Keratinocyte (primary cell): Measurements from ENCODE around the gene GRK6. TPM values are rescaled to one million over a fixed set of nuclear protein-coding genes. Genes with fewer than 3 reads are reported as not detected.

Source experiments
- DNase-seq: peaks from one replicate; pipeline ENCODE4 v3.0.0-alpha.2; 2011; ENCODE audit warnings: low read depth, missing footprints, low spot score
- FAIRE-seq: peaks from 2 replicates; lab custom pipeline; 2011; peaks lifted over from hg19 to GRCh38; lab: Jason Lieb, UNC
- H2AFZ ChIP-seq: 2 replicates; pipeline ENCODE4 v1.6.0; 2012; ENCODE audit warnings: low read length, control low read depth, inconsistent platforms; ENCODE audit not compliant: control insufficient read depth
- H3K27ac ChIP-seq: 2 replicates; pipeline ENCODE4 v1.5.1; 2011; ENCODE audit warnings: low read length; ENCODE audit not compliant: control insufficient read depth, insufficient read depth
- H3K27me3 ChIP-seq: 3 replicates; pipeline ENCODE4 v1.6.0; 2011; ENCODE audit warnings: low read length; ENCODE audit not compliant: control insufficient read depth, insufficient read depth; ENCODE audit errors: extremely low read depth
- H3K36me3 ChIP-seq, 2 experiments: 2 replicates in 1 of 2; 3 replicates in 1 of 2; pipeline ENCODE4 v1.5.1; 2011; ENCODE audit warnings: low read length in 2 of 2, mild to moderate bottlenecking in 1 of 2; ENCODE audit not compliant: control insufficient read depth in 2 of 2, insufficient read depth in 2 of 2; ENCODE audit errors: extremely low read depth in 1 of 2
- H3K4me1 ChIP-seq: 3 replicates; pipeline ENCODE4 v1.5.1; 2011; ENCODE audit warnings: low read length; ENCODE audit not compliant: control insufficient read depth, insufficient read depth; ENCODE audit errors: extremely low read depth
- H3K4me2 ChIP-seq: 3 replicates; pipeline ENCODE4 v1.6.0; 2011; ENCODE audit warnings: low read depth, low read length; ENCODE audit not compliant: control insufficient read depth, insufficient read depth; ENCODE audit errors: extremely low read depth
- H3K4me3 ChIP-seq, 3 experiments: fragments of 200-600 bp in 1 of 3; sonication (generic) in 1 of 3; 2 replicates in 2 of 3; 3 replicates in 1 of 3; pipeline ENCODE4 v1.5.1; 2011 to 2016; ENCODE audit warnings: low read length in 3 of 3, mild to moderate bottlenecking in 3 of 3, control low read depth in 2 of 3, inconsistent platforms in 1 of 3, low read depth in 1 of 3, mixed read lengths in 1 of 3, mixed run types in 1 of 3, moderate library complexity in 1 of 3; ENCODE audit not compliant: control insufficient read depth in 2 of 3, insufficient read depth in 2 of 3; ENCODE audit errors: extremely low read depth in 1 of 3
- H3K79me2 ChIP-seq: 2 replicates; pipeline ENCODE4 v1.6.0; 2012; ENCODE audit warnings: low read length; ENCODE audit not compliant: control insufficient read depth, insufficient read depth
- H3K9ac ChIP-seq: 3 replicates; pipeline ENCODE4 v1.6.0; 2011; ENCODE audit warnings: low read length; ENCODE audit not compliant: control insufficient read depth, insufficient read depth; ENCODE audit errors: extremely low read depth
- H3K9me1 ChIP-seq: 3 replicates; pipeline ENCODE4 v1.6.0; 2011; ENCODE audit warnings: low read length; ENCODE audit not compliant: control insufficient read depth, insufficient read depth; ENCODE audit errors: extremely low read depth
- H3K9me3 ChIP-seq: 2 replicates; pipeline ENCODE4 v1.5.1; 2012; ENCODE audit warnings: low read depth, low read length; ENCODE audit not compliant: control insufficient read depth
- H4K20me1 ChIP-seq: 3 replicates; pipeline ENCODE4 v1.6.0; 2011; ENCODE audit warnings: low read length; ENCODE audit not compliant: control insufficient read depth, insufficient read depth; ENCODE audit errors: extremely low read depth
- EZH2 ChIP-seq: IDR thresholded peaks from one replicate; pipeline ENCODE4 v1.6.1; 2012; ENCODE audit warnings: inconsistent platforms, mild to moderate bottlenecking, low read length, moderate library complexity
- dilution Hi-C: fragments of 300-500 bp; cut with MboI; formaldehyde crosslinking; loops from one replicate; pipeline ENCODE4 v1.7.0; 2020; ENCODE audit warnings: low sequenced_read_pairs; ENCODE audit not compliant: extremely low pct_ligation_motif_present
- polyA plus RNA-seq, 5 experiments: library from polyadenylated mRNA; depleted of rRNA in 3 of 5; stranded (reverse) in 3 of 5; stranded (forward) in 1 of 5; unstranded in 1 of 5; fragments of >200 nt; gene quantifications; 1 replicate in 1 of 5; 2 replicates in 3 of 5; 3 replicates in 1 of 5; pipeline versions ENCODE4 v1.2.1 to v1.2.3, GENCODE V29; 2011 to 2012; ENCODE audit warnings: missing spikeins in 2 of 5, low read depth in 1 of 5, low replicate concordance in 1 of 5
- TF ChIP-seq, protein P1 (sequence below), 3 experiments: IDR thresholded peaks in 1 of 3; conservative IDR thresholded peaks in 1 of 3; optimal IDR thresholded peaks in 1 of 3; 2 replicates in 2 of 3; 3 replicates in 1 of 3; pipeline versions ENCODE3 to v1.5.1; 2011; ENCODE audit warnings: low read length in 3 of 3, mild to moderate bottlenecking in 3 of 3, moderate library complexity in 2 of 3, control low read depth in 1 of 3, inconsistent platforms in 1 of 3; ENCODE audit not compliant: insufficient read depth in 2 of 3; ENCODE audit errors: extremely low read depth in 1 of 3

GRK6 gene
- polyA plus RNA-seq, 1 donor (not counting 4 experiments of a cell fraction or from before 2014, with no cell fraction given), result 29.9 TPM

DNA sequence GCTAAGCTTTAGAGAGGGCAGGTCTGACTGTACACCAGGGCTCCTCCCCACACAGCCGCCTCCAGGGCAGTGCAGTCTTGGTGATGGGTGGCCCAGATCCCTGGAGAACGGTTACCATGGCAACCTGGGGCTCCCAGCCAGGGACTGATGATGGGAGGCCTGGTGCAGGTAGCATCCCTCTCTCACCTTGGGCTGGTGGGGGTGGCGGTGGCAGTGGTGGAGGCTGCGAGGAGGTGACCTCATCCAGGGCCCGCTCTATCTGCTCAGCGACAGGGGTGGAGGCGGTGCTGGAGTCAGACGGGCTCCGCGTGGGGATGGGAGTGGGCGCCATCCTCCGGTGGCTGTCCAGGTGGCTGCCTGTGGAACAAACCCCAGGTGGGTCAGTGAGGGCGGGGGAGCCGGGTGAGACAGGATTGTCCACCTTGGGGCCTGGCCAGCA lies 32.5 kb downstream of the GRK6 start:
- Histone ChIP-seq H3K9me1 (no peaks in the 10 kb centered on the region), H3K36me3 (peaks cover 18 to 19% of the 10 kb centered on the region in 2 experiments), H3K4me3 (no peak overlapping the region), H3K9me3 (no peaks in the 10 kb centered on the region), H3K4me1 (peaks cover 7% of the 10 kb centered on the region), H3K4me2 (no peak overlapping the region), H3K79me2 (no peaks in the 10 kb centered on the region), H3K27me3 (no peaks in the 10 kb centered on the region), H2AFZ (no peak overlapping the region), H4K20me1 (peaks cover 5% of the 10 kb centered on the region), H3K27ac (no peak overlapping the region), H3K9ac (no peak overlapping the region)
- FAIRE-seq (no peak), DNase-seq (no peak)
- dilution Hi-C loops, result no loop called here
- no peak for TF ChIP-seq EZH2
- TF ChIP-seq, protein P1, sequence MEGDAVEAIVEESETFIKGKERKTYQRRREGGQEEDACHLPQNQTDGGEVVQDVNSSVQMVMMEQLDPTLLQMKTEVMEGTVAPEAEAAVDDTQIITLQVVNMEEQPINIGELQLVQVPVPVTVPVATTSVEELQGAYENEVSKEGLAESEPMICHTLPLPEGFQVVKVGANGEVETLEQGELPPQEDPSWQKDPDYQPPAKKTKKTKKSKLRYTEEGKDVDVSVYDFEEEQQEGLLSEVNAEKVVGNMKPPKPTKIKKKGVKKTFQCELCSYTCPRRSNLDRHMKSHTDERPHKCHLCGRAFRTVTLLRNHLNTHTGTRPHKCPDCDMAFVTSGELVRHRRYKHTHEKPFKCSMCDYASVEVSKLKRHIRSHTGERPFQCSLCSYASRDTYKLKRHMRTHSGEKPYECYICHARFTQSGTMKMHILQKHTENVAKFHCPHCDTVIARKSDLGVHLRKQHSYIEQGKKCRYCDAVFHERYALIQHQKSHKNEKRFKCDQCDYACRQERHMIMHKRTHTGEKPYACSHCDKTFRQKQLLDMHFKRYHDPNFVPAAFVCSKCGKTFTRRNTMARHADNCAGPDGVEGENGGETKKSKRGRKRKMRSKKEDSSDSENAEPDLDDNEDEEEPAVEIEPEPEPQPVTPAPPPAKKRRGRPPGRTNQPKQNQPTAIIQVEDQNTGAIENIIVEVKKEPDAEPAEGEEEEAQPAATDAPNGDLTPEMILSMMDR (optimal IDR thresholded peaks at IDR 0.05 in 1 of 3, IDR thresholded peaks at IDR 0.05 in 1 of 3, conservative IDR thresholded peaks at IDR 0.05 in 1 of 3; ENCODE audit: extremely low read depth in 1 of 3, insufficient read depth in 2 of 3, low read length in 3 of 3), result no peak

DNA sequence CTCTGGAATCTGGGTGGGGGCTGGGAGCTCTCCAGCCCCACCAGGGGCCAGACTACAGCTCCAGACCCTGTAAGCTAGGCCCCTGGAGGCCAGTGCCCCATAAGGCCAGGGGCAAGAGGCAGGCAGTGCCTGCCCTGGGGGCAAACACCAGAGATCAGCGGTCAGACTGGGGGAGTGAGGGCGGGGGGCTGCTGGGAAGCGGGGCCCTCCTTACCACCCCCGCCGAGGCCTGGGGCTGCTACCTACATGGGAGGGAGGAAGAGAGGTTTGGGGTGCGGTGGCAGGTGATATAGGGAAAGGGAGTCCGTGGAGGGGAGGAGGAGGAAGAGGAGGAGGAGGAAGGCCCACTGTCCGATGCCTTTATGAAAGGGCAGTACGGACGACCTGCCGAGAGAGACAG lies 32.9 kb downstream of the GRK6 start:
- FAIRE-seq (no peak), DNase-seq (no peak)
- Histone ChIP-seq H3K4me3 (no peak overlapping the region), H3K4me2 (no peak overlapping the region), H2AFZ (no peak overlapping the region), H3K9ac (no peak overlapping the region), H3K4me1 (peaks cover 3% of the 10 kb centered on the region), H3K79me2 (no peaks in the 10 kb centered on the region), H3K9me1 (no peaks in the 10 kb centered on the region), H3K36me3 (peaks cover 18 to 19% of the 10 kb centered on the region in 2 experiments), H3K27me3 (no peaks in the 10 kb centered on the region), H3K9me3 (no peaks in the 10 kb centered on the region), H4K20me1 (peaks cover 5% of the 10 kb centered on the region), H3K27ac (no peak overlapping the region)
- TF ChIP-seq EZH2, result no peak
- TF ChIP-seq, protein P1 (optimal IDR thresholded peaks at IDR 0.05 in 1 of 3, IDR thresholded peaks at IDR 0.05 in 1 of 3, conservative IDR thresholded peaks at IDR 0.05 in 1 of 3; ENCODE audit: extremely low read depth in 1 of 3, insufficient read depth in 2 of 3, low read length in 3 of 3), result no peak
- dilution Hi-C loops, result no loop called here
